ENCODE results near the gene MRPL4. TPM values are rescaled to one million over a fixed set of nuclear protein-coding genes. Genes with fewer than 3 reads are reported as not detected.
A peak's percentile ranks its signal among the peaks of the same experiment; 100 is the strongest.

MRPL4 gene
- total and polyA plus RNA-seq, 2 of the 13 experiments (the other 11 are each of a cell fraction or from before 2014, with no cell fraction given), result 40.6 to 42.5 TPM

GRCh38 chr19:10292206-10292788 lies 40.3 kb downstream of the MRPL4 start (continued):
- TF ChIP-seq HBP1 (CRISPR knock-in tag; IDR thresholded peaks at IDR 0.05; ENCODE audit: low read depth), result peak; percentile 34; the same call in 1 of the 2 replicates
- TF ChIP-seq JUN (CRISPR knock-in tag; IDR thresholded peaks at IDR 0.05), result no peak
- no peak for TF ChIP-seq NONO (IDR thresholded peaks at IDR 0.05)
- TF ChIP-seq NONO (CRISPR knock-in tag; conservative IDR thresholded peaks at IDR 0.05), result 0 out of 2 replicates have a peak, but pooled peaks have one; percentile 18
- TF ChIP-seq, protein P1, sequence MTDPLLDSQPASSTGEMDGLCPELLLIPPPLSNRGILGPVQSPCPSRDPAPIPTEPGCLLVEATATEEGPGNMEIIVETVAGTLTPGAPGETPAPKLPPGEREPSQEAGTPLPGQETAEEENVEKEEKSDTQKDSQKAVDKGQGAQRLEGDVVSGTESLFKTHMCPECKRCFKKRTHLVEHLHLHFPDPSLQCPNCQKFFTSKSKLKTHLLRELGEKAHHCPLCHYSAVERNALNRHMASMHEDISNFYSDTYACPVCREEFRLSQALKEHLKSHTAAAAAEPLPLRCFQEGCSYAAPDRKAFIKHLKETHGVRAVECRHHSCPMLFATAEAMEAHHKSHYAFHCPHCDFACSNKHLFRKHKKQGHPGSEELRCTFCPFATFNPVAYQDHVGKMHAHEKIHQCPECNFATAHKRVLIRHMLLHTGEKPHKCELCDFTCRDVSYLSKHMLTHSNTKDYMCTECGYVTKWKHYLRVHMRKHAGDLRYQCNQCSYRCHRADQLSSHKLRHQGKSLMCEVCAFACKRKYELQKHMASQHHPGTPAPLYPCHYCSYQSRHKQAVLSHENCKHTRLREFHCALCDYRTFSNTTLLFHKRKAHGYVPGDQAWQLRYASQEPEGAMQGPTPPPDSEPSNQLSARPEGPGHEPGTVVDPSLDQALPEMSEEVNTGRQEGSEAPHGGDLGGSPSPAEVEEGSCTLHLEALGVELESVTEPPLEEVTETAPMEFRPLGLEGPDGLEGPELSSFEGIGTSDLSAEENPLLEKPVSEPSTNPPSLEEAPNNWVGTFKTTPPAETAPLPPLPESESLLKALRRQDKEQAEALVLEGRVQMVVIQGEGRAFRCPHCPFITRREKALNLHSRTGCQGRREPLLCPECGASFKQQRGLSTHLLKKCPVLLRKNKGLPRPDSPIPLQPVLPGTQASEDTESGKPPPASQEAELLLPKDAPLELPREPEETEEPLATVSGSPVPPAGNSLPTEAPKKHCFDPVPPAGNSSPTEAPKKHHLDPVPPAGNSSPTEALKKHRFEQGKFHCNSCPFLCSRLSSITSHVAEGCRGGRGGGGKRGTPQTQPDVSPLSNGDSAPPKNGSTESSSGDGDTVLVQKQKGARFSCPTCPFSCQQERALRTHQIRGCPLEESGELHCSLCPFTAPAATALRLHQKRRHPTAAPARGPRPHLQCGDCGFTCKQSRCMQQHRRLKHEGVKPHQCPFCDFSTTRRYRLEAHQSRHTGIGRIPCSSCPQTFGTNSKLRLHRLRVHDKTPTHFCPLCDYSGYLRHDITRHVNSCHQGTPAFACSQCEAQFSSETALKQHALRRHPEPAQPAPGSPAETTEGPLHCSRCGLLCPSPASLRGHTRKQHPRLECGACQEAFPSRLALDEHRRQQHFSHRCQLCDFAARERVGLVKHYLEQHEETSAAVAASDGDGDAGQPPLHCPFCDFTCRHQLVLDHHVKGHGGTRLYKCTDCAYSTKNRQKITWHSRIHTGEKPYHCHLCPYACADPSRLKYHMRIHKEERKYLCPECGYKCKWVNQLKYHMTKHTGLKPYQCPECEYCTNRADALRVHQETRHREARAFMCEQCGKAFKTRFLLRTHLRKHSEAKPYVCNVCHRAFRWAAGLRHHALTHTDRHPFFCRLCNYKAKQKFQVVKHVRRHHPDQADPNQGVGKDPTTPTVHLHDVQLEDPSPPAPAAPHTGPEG (CRISPR knock-in tag; IDR thresholded peaks at IDR 0.05), result no peak
- peak; percentile 39 for TF ChIP-seq HNRNPLL (IDR thresholded peaks at IDR 0.05; ENCODE audit: low read depth, low read length, poor library complexity, severe bottlenecking)
- TF ChIP-seq ELF1 (CRISPR knock-in tag; IDR thresholded peaks at IDR 0.05), result peak; percentile 42; the same call in 1 of the 2 replicates
- TF ChIP-seq, protein P2, sequence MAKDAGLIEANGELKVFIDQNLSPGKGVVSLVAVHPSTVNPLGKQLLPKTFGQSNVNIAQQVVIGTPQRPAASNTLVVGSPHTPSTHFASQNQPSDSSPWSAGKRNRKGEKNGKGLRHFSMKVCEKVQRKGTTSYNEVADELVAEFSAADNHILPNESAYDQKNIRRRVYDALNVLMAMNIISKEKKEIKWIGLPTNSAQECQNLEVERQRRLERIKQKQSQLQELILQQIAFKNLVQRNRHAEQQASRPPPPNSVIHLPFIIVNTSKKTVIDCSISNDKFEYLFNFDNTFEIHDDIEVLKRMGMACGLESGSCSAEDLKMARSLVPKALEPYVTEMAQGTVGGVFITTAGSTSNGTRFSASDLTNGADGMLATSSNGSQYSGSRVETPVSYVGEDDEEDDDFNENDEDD (CRISPR knock-in tag; IDR thresholded peaks at IDR 0.05; ENCODE audit: borderline replicate concordance), result peak; percentile 39; the same call in 1 of the 2 replicates
- no peak for TF ChIP-seq ZNF513 (CRISPR knock-in tag; conservative IDR thresholded peaks at IDR 0.05)
- no peak for TF ChIP-seq JDP2 (CRISPR knock-in tag; IDR thresholded peaks at IDR 0.05; ENCODE audit: borderline replicate concordance)
- no peak for TF ChIP-seq ZBTB26 (CRISPR knock-in tag; IDR thresholded peaks at IDR 0.05; ENCODE audit: borderline replicate concordance)
- TF ChIP-seq THAP7 (CRISPR knock-in tag; IDR thresholded peaks at IDR 0.05), result no peak
- TF ChIP-seq, protein P3, sequence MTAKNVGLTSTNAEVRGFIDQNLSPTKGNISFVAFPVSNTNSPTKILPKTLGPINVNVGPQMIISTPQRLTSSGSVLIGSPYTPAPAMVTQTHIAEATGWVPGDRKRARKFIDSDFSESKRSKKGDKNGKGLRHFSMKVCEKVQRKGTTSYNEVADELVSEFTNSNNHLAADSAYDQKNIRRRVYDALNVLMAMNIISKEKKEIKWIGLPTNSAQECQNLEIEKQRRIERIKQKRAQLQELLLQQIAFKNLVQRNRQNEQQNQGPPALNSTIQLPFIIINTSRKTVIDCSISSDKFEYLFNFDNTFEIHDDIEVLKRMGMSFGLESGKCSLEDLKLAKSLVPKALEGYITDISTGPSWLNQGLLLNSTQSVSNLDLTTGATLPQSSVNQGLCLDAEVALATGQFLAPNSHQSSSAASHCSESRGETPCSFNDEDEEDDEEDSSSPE (CRISPR knock-in tag; IDR thresholded peaks at IDR 0.05), result no peak
- no peak for TF ChIP-seq RAD51 (IDR thresholded peaks at IDR 0.05; ENCODE audit: borderline replicate concordance)
- TF ChIP-seq KAT7 (CRISPR knock-in tag; IDR thresholded peaks at IDR 0.05; ENCODE audit: borderline replicate concordance), result no peak
- no peak for TF ChIP-seq ZFP1 (CRISPR knock-in tag; IDR thresholded peaks at IDR 0.05)

Data from HepG2 (cell line).